ENCODE measurements around the gene FXYD2.
"Not testable (repeated sequence)": the region's sequence is repeated elsewhere in the genome, so short reads cannot be mapped to it uniquely, and the experiment has no call there.

The FXYD2 gene

DNA sequence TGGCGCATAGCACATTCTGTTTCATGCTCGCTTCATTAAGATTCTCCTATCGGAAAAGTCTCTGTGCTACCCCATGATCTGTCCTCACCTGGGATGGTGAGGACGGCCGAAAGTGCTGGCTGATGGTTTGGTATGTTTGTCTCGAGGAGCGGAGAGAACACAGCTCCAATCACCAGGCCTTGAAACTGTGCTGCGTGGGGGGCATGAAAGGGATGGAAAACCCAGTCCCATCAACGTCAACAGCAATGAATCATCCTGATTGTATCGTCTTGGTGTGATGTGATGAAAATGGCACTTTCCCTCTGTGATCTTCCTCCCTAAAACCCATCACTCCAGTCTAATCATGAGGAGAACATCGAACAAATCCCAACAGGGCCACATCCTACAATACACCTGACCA lies 43.5 kb upstream of the FXYD2 start:
- Histone ChIP-seq H4K20me1 (ENCODE audit: insufficient read depth, low read length) (no peaks in the 10 kb centered on the region), H3F3A (ENCODE audit: insufficient read depth, low read length) (no peaks in the 10 kb centered on the region), H3K9ac (ENCODE audit: low read length) (no peak overlapping the region), H3K27ac (ENCODE audit: low read depth, low read length, poor library complexity, severe bottlenecking) (no peak overlapping the region), H2AFZ (ENCODE audit: low read length) (no peak overlapping the region), H3K9me2 (ENCODE audit: low read depth, low read length) (no peaks in the 10 kb centered on the region), H3K4me1 (ENCODE audit: insufficient read depth, low read length, severe bottlenecking) (no peaks in the 10 kb centered on the region), H3K4me3 (ENCODE audit: low read depth, low read length, poor library complexity, severe bottlenecking) (no peak overlapping the region), H3K4me2 (ENCODE audit: low read length) (no peak overlapping the region), H3K79me2 (ENCODE audit: insufficient read depth, low read length) (no peaks in the 10 kb centered on the region), H3K36me3 (ENCODE audit: insufficient read depth, low read length) (no peaks in the 10 kb centered on the region), H3K9me3 (ENCODE audit: low read length) (no peaks in the 10 kb centered on the region), H3K27me3 (ENCODE audit: insufficient read depth, low read length) (0 out of 2 replicates have a peak, but pooled peaks cover 6% of the 10 kb centered on the region)
- TF ChIP-seq CTCF (IDR thresholded peaks at IDR 0.05; ENCODE audit: low read length) (no peak), EZH2 (IDR thresholded peaks at IDR 0.05; ENCODE audit: borderline replicate concordance, low read length) (no peak)

GRCh38 chr11:117866526-117866925 lies 42.0 kb upstream of the FXYD2 start:
- Histone ChIP-seq H3K9ac (ENCODE audit: low read length) (no peak overlapping the region), H3K27me3 (ENCODE audit: insufficient read depth, low read length) (0 out of 2 replicates have a peak, but pooled peaks cover under 1% of the 10 kb centered on the region), H3F3A (ENCODE audit: insufficient read depth, low read length) (no peaks in the 10 kb centered on the region)

GRCh38 chr11:117865546-117865945 lies 41.0 kb upstream of the FXYD2 start:
- not testable (repeated sequence) for H3K79me2 ChIP-seq (ENCODE audit: insufficient read depth, low read length); H3K9ac ChIP-seq (ENCODE audit: low read length); H3K4me2 ChIP-seq (ENCODE audit: low read length); H3K27me3 ChIP-seq (ENCODE audit: insufficient read depth, low read length); H2AFZ ChIP-seq (ENCODE audit: low read length); H3F3A ChIP-seq (ENCODE audit: insufficient read depth, low read length); H3K36me3 ChIP-seq (ENCODE audit: insufficient read depth, low read length); H4K20me1 ChIP-seq (ENCODE audit: insufficient read depth, low read length); H3K9me3 ChIP-seq (ENCODE audit: low read length); H3K4me3 ChIP-seq (ENCODE audit: low read depth, low read length, poor library complexity, severe bottlenecking); H3K4me1 ChIP-seq (ENCODE audit: insufficient read depth, low read length, severe bottlenecking); H3K9me2 ChIP-seq (ENCODE audit: low read depth, low read length); H3K27ac ChIP-seq (ENCODE audit: low read depth, low read length, poor library complexity, severe bottlenecking)

More at GRCh38 chr11:117866526-117866925, 42.0 kb upstream of the FXYD2 start:
- TF ChIP-seq CTCF (IDR thresholded peaks at IDR 0.05; ENCODE audit: low read length), result no peak
- TF ChIP-seq EZH2 (IDR thresholded peaks at IDR 0.05; ENCODE audit: borderline replicate concordance, low read length), result no peak
- Histone ChIP-seq H3K79me2 (ENCODE audit: insufficient read depth, low read length) (no peaks in the 10 kb centered on the region), H3K4me3 (ENCODE audit: low read depth, low read length, poor library complexity, severe bottlenecking) (no peak overlapping the region), H3K27ac (ENCODE audit: low read depth, low read length, poor library complexity, severe bottlenecking) (no peak overlapping the region), H3K9me3 (ENCODE audit: low read length) (no peaks in the 10 kb centered on the region), H3K4me1 (ENCODE audit: insufficient read depth, low read length, severe bottlenecking) (no peaks in the 10 kb centered on the region), H3K36me3 (ENCODE audit: insufficient read depth, low read length) (no peaks in the 10 kb centered on the region), H4K20me1 (ENCODE audit: insufficient read depth, low read length) (no peaks in the 10 kb centered on the region), H3K9me2 (ENCODE audit: low read depth, low read length) (no peaks in the 10 kb centered on the region), H3K4me2 (ENCODE audit: low read length) (no peak overlapping the region), H2AFZ (ENCODE audit: low read length) (no peak overlapping the region)

DNA sequence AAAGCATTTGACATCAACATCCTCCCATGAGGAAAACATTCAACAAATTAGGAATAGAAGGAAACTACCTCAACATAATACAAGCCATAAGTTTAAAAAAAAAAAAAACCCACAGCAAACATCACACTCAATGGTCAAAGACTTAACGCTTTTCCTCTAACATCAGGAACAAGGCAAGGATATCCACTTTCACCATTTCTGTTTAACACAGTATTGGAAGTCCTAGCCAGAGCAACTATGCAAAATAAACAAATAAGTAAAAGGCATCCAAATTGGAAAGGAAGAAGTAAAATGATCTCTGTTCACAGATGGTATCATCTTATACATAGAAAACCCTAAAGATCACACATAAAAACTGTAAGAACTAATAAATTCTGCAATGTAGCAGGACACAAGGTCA lies 38.8 kb upstream of the FXYD2 start:
- TF ChIP-seq CTCF (IDR thresholded peaks at IDR 0.05; ENCODE audit: low read length), result no peak
- TF ChIP-seq EZH2 (IDR thresholded peaks at IDR 0.05; ENCODE audit: borderline replicate concordance, low read length), result no peak
- no peaks in the 10 kb centered on the region for H3F3A ChIP-seq (ENCODE audit: insufficient read depth, low read length)
- no peak overlapping the region for H3K9ac ChIP-seq (ENCODE audit: low read length)
- H3K9me3 ChIP-seq (ENCODE audit: low read length), result no peaks in the 10 kb centered on the region
- no peaks in the 10 kb centered on the region for H3K36me3 ChIP-seq (ENCODE audit: insufficient read depth, low read length)
- H3K79me2 ChIP-seq (ENCODE audit: insufficient read depth, low read length), result no peaks in the 10 kb centered on the region
- H2AFZ ChIP-seq (ENCODE audit: low read length), result no peak overlapping the region
- no peak overlapping the region for H3K4me3 ChIP-seq (ENCODE audit: low read depth, low read length, poor library complexity, severe bottlenecking)
- no peak overlapping the region for H3K27ac ChIP-seq (ENCODE audit: low read depth, low read length, poor library complexity, severe bottlenecking)
- H3K4me1 ChIP-seq (ENCODE audit: insufficient read depth, low read length, severe bottlenecking), result no peaks in the 10 kb centered on the region
- H3K27me3 ChIP-seq (ENCODE audit: insufficient read depth, low read length), result no peaks in the 10 kb centered on the region
- no peak overlapping the region for H3K4me2 ChIP-seq (ENCODE audit: low read length)
- H3K9me2 ChIP-seq (ENCODE audit: low read depth, low read length), result no peaks in the 10 kb centered on the region
- no peaks in the 10 kb centered on the region for H4K20me1 ChIP-seq (ENCODE audit: insufficient read depth, low read length)
